Measurements from ENCODE around the gene WDFY3.

The WDFY3 gene

GRCh38 chr4:84914686-84915395 is 51.6 kb downstream of the WDFY3 start:
- TF ChIP-seq FOXM1 (IDR thresholded peaks at IDR 0.05; ENCODE audit: borderline replicate concordance) (no peak), FOXK2 (IDR thresholded peaks at IDR 0.05) (no peak), NFRKB (IDR thresholded peaks at IDR 0.05) (no peak), PKNOX1 (IDR thresholded peaks at IDR 0.05) (no peak), CTBP1 (IDR thresholded peaks at IDR 0.05; ENCODE audit: borderline replicate concordance) (no peak), FOXA1 (IDR thresholded peaks at IDR 0.05) (no peak), SP1 (IDR thresholded peaks at IDR 0.05) (no peak), L3MBTL2 (conservative IDR thresholded peaks at IDR 0.05) (no peak), LEF1 (IDR thresholded peaks at IDR 0.05; ENCODE audit: borderline replicate concordance) (no peak), BHLHE40 (IDR thresholded peaks at IDR 0.05; ENCODE audit: borderline replicate concordance) (no peak), SUZ12 (IDR thresholded peaks at IDR 0.05) (no peak), ZNF384 (IDR thresholded peaks at IDR 0.05) (no peak)
- DNase-seq (ENCODE audit: extremely low spot score) = no peak
- ChIA-PET POLR2A (no interaction called here), CTCF (interaction anchor here (0.8 kb wide), 1 partner anchor 8 kb away, joined by 6 read pairs; no protein-coding TSS in a partner anchor)

DNA sequence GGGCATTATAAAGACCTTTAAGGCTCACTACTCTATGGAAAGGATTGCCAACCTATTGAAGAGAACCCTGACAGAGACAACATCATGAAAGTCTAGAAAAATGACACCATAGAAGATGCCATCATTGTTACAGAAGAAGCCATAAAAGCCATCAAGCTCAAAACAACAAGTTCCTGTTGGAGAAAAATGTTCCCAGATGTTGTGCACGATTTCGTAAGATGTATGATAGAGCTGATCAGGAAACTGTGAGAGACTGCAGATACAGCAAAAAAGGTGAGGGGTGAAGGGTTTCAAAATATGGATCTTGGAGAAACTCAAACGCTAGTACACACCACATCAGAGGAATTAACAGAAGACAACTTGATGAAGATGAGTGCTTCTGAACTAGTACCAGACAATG is 53.3 kb downstream of the WDFY3 start:
- TF ChIP-seq FOXK2 (IDR thresholded peaks at IDR 0.05) = no peak
- TF ChIP-seq LEF1 (IDR thresholded peaks at IDR 0.05; ENCODE audit: borderline replicate concordance) = no peak
- no peak for TF ChIP-seq ELF4 (IDR thresholded peaks at IDR 0.05)
- CTCF ChIA-PET = no interaction called here
- no peak for DNase-seq (ENCODE audit: extremely low spot score)
- POLR2A ChIA-PET = no interaction called here

DNA sequence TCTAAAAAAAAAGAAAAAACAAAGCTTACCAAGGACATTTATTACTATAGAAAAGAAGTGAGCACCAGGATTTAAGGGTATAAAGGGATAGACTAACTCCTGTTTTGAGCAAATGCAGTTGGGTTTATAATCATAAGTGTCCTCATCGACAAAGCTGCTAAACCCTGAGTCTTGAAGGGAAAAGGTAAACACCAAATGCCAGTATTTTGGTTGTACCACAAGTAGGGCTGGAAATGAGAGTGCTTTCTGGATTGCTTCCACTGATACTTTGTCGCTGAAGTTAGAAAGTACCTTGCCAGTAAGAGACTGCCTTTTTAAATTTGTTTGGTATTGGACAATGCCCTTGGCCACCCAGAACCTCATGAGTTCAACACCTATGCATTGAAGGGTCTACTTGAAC is 53.7 kb downstream of the WDFY3 start:
- ChIA-PET CTCF (no interaction called here), POLR2A (no interaction called here)
- TF ChIP-seq L3MBTL2 (conservative IDR thresholded peaks at IDR 0.05) = no peak
- no peak for TF ChIP-seq ARNT (IDR thresholded peaks at IDR 0.05)
- no peak for TF ChIP-seq FOXA1 (IDR thresholded peaks at IDR 0.05)
- TF ChIP-seq PKNOX1 (IDR thresholded peaks at IDR 0.05) = no peak
- no peak for TF ChIP-seq NFRKB (IDR thresholded peaks at IDR 0.05)
- TF ChIP-seq LEF1 (IDR thresholded peaks at IDR 0.05; ENCODE audit: borderline replicate concordance) = no peak
- TF ChIP-seq BHLHE40 (IDR thresholded peaks at IDR 0.05; ENCODE audit: borderline replicate concordance) = no peak
- TF ChIP-seq HDGF (IDR thresholded peaks at IDR 0.05; ENCODE audit: borderline replicate concordance) = no peak
- no peak for TF ChIP-seq TARDBP (IDR thresholded peaks at IDR 0.05)
- no peak for TF ChIP-seq SP1 (IDR thresholded peaks at IDR 0.05)
- TF ChIP-seq FOXK2 (IDR thresholded peaks at IDR 0.05) = no peak
- no peak for TF ChIP-seq SUZ12 (IDR thresholded peaks at IDR 0.05)
- no peak for DNase-seq (ENCODE audit: extremely low spot score)

- ChIA-PET POLR2A (no interaction called here), CTCF (no interaction called here)
- no peak for DNase-seq (ENCODE audit: extremely low spot score)
- TF ChIP-seq NFRKB (IDR thresholded peaks at IDR 0.05) (no peak), ARNT (IDR thresholded peaks at IDR 0.05) (no peak), TARDBP (IDR thresholded peaks at IDR 0.05) (no peak), PKNOX1 (IDR thresholded peaks at IDR 0.05) (no peak), FOXM1 (IDR thresholded peaks at IDR 0.05; ENCODE audit: borderline replicate concordance) (no peak), ELF4 (IDR thresholded peaks at IDR 0.05) (no peak), ZNF384 (IDR thresholded peaks at IDR 0.05) (no peak), CTBP1 (IDR thresholded peaks at IDR 0.05; ENCODE audit: borderline replicate concordance) (no peak), LEF1 (IDR thresholded peaks at IDR 0.05; ENCODE audit: borderline replicate concordance) (no peak), HDGF (IDR thresholded peaks at IDR 0.05; ENCODE audit: borderline replicate concordance) (no peak), SP1 (IDR thresholded peaks at IDR 0.05) (no peak), SUZ12 (IDR thresholded peaks at IDR 0.05) (no peak), BHLHE40 (IDR thresholded peaks at IDR 0.05; ENCODE audit: borderline replicate concordance) (no peak), L3MBTL2 (conservative IDR thresholded peaks at IDR 0.05) (no peak), FOXK2 (IDR thresholded peaks at IDR 0.05) (no peak), FOXA1 (IDR thresholded peaks at IDR 0.05) (no peak)
Observed at GRCh38 chr4:84908876-84909275, 57.6 kb downstream of the WDFY3 start.

DNA sequence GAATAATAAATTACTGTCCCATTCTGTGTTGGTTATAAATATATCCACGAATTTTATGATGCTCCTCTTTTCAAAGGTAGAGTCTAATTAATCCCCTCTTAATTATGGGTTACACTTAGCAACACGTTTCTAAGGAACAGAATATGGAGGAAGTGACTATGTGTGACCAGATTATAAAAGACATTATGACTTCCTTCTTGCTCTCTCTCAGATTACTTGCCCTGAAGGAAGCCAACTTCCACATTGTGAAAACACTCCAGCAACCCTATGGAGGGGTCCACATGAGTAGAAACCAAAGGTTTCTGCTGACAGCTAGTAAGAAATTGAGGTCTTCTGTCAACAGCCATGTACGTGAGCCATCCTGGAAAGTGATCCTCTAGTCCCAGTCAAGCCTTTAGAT is 59.3 kb downstream of the WDFY3 start:
- POLR2A ChIA-PET = no interaction called here
- CTCF ChIA-PET = interaction anchor here (1.0 kb wide), 1 partner anchor 8 kb away, joined by 6 read pairs; no protein-coding TSS in a partner anchor
- TF ChIP-seq FOXM1 (IDR thresholded peaks at IDR 0.05; ENCODE audit: borderline replicate concordance) (no peak), ARNT (IDR thresholded peaks at IDR 0.05) (no peak), ELF4 (IDR thresholded peaks at IDR 0.05) (no peak)
- DNase-seq (ENCODE audit: extremely low spot score) = no peak

DNA sequence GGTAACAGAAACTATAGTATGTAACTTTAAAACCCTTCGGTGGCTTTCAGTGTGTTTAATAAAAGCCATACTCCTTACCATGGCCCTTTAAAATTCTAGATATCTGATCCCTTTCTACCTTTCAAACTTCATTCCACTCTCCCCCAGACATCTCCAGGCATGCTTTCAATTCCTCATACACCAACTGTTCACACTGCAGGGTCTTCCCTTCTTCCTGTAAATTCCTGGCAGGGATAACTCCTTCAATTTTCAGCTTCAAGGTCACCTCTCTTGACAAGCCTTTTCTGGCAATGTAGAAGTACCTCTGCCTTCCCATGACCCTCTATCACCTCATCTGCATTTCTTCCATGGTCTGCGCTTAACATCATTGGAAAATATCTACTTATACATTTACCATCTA is 60.8 kb downstream of the WDFY3 start:
- POLR2A ChIA-PET = no interaction called here
- TF ChIP-seq CTBP1 (IDR thresholded peaks at IDR 0.05; ENCODE audit: borderline replicate concordance) = no peak
- TF ChIP-seq FOXA1 (IDR thresholded peaks at IDR 0.05) = no peak
- no peak for TF ChIP-seq ARNT (IDR thresholded peaks at IDR 0.05)
- no peak for TF ChIP-seq FOXK2 (IDR thresholded peaks at IDR 0.05)
- TF ChIP-seq SP1 (IDR thresholded peaks at IDR 0.05) = no peak
- no peak for TF ChIP-seq LEF1 (IDR thresholded peaks at IDR 0.05; ENCODE audit: borderline replicate concordance)
- no peak for TF ChIP-seq SUZ12 (IDR thresholded peaks at IDR 0.05)
- no peak for TF ChIP-seq TARDBP (IDR thresholded peaks at IDR 0.05)
- CTCF ChIA-PET = no interaction called here
- no peak for DNase-seq (ENCODE audit: extremely low spot score)
